ENCODE results near the gene HERC3.

HERC3 gene

DNA sequence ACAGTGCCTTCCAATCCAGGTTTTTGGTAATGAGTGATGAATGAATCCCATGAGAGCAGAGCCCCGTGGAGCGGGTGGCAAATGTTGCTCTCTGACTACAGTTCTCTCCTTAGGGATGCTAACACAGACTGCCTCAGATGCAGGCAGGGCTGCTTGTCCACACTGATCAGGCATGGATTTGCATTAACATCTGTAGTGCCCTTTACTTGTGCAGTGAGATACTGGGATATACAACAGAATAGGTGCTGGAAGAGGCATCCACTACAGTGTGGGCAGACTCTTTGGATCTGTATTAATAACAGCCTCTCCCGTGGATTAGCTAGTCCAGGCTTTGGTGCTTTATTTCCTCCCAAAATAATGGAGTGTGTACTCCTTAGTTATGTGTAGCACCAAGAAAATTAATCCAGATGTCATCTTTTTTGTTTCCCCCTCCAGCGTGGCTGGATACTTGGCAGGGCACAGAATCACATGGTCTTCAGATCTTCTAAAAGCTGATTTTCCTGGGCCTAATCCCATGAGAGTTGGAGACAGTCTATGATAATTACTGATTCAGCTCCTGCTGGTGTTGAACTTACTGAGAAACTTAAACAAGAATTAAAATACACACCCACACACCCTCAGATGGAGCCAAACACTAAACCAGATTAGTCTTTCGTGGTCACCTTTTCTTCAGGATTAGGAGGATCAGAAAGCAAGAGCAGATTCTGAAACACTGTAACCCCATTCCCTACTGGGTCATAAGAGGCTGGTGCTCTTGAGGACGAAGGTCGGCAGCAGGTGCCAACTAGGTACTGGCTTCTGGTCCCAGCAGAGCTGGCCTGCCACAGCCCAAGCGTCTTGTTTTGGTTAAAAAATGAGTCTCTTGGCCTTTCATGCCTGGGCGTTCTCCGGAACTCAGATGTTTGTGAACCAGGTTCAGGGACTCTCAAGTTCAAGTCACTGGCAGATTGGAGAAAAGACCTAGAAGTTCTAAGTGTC is 128.5 kb downstream of the HERC3 start:
- no peak for DNase-seq (ENCODE audit: low read depth in 2 of 2)

GRCh38 chr4:88722276-88722780 is 130.0 kb downstream of the HERC3 start:
- no peak for DNase-seq (ENCODE audit: low read depth in 2 of 2)

GRCh38 chr4:88722828-88723227 is 130.5 kb downstream of the HERC3 start:
- no peak for DNase-seq (ENCODE audit: low read depth in 2 of 2)

GRCh38 chr4:88724406-88724805 is 132.1 kb downstream of the HERC3 start:
- no peak for DNase-seq (ENCODE audit: low read depth in 2 of 2)

GRCh38 chr4:88725143-88725542 is 132.9 kb downstream of the HERC3 start:
- no peak for DNase-seq (ENCODE audit: low read depth in 2 of 2)

GRCh38 chr4:88725986-88726385 is 133.7 kb downstream of the HERC3 start:
- no peak for DNase-seq (ENCODE audit: low read depth in 2 of 2)

GRCh38 chr4:88728146-88728545 is 135.9 kb downstream of the HERC3 start:
- no peak for DNase-seq (ENCODE audit: low read depth in 2 of 2)

GRCh38 chr4:88729146-88729760 is 137.0 kb downstream of the HERC3 start:
- DNase-seq (ENCODE audit: low read depth in 2 of 2), result no peak

GRCh38 chr4:88730811-88731210 is 138.5 kb downstream of the HERC3 start:
- no peak for DNase-seq (ENCODE audit: low read depth in 2 of 2)

DNA sequence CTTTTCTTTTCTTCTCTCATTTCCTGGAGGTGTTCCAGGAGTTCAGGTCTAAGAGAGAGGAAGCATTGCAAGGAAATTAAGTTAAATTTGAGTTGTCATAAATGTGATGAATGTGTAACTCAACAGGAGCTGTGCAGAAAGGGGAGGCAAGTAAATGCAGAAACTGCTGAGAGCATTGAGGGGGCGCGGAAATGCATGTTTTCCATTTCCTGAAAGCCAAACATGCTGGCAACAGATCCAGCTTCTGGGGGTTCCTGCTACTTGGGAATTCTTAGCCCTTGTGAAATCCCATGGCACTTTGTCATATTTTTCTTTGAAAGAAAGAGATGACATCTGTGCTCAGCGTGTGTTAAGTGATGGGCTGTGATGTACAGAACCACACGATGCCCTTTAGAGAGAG is 139.1 kb downstream of the HERC3 start:
- no peak for DNase-seq (ENCODE audit: low read depth in 2 of 2)

DNA sequence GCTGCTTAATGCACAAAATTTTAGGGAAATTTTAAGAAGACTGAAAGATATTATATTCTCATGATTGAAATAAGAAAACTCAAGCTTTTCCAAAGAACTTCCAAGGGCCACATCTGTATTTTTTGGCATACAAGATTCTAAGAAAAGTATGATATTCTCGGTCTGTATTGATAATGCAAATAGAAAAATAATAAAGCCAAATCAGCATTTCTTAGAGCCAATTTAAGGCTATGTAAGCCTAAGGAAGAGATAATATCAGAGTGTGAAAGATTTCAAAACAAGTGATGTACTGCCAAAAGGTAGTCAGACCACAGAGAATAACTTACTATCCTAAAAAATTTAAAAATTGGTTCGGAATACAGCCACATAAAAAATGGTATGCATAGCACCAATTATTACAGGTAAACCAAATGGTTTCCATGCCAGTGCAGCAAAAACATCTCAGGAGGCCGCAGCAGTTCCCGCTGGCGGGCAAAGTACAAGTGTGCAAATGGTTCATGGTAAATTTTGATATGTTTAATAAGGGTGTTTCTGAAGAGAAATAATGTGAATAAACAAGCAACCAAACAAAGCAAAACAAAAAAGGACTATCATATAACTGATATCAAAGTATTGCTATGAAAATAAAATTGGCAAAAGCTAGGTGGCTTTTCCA is 140.6 kb downstream of the HERC3 start:
- DNase-seq (ENCODE audit: low read depth in 2 of 2), result no peak

DNA sequence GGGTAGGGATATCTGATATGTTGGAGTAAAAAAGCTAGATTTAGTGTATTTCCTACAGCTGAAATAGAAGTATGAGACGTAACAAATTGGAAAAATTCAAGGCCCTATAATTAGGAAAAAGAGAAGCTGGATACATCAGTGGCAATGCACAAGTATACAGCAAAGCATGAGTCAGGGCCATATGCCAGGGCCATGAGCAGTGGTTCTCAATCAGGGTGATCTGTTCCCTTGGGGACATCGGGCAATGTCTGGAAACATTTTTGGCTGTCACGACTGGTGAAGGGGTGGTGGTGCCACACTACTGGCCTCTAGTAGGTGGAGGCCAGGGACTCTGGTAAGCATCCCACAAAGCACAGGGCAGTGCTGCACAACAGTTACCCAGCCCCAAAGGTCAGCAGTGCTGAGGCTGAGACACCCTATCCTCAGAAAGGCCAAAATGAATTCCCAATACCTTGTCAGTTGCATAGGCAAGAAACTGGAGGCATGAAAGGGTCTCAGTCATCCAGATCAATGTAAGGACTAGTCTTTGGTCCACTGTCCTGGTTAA is 142.2 kb downstream of the HERC3 start:
- no peak for DNase-seq (ENCODE audit: low read depth in 2 of 2)

DNA sequence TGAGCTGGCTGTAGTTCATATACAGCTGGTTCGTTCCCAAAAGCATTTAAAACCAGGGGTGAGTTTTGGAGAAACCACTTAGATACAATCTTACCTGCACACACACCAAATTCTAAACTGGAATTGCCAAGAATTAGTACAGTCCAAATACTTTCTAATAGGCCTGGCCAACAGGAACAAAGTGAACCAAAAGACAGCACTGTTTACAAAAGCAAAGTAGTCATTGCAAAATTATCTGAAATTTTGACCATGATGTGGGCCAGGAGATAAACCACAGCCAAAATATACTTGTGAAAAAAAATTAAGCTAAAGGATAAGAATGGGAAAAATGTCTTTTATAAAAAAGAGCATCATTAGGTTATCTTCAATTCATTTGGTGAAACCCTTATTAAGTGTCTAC is 143.3 kb downstream of the HERC3 start:
- no peak for DNase-seq (ENCODE audit: low read depth in 2 of 2)

DNA sequence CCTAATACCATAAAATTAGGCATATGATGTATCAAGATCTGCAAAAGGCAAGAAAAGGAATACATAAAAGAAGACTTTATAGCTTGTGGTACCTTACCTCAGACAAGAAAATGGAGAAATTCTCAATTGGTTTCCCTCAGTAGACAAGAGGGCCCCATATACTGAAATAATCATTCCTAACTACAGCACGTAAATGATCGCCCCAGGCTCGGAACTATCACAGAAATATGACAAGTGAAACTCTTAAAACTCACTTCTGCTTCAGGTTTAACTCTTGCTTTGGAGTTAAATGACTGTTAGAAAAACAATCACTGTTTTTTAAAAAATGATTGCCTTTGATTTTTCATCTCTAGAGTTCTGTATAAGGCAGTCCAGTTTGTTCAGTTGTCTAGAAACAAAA is 144.0 kb downstream of the HERC3 start:
- no peak for DNase-seq (ENCODE audit: low read depth in 2 of 2)

DNA sequence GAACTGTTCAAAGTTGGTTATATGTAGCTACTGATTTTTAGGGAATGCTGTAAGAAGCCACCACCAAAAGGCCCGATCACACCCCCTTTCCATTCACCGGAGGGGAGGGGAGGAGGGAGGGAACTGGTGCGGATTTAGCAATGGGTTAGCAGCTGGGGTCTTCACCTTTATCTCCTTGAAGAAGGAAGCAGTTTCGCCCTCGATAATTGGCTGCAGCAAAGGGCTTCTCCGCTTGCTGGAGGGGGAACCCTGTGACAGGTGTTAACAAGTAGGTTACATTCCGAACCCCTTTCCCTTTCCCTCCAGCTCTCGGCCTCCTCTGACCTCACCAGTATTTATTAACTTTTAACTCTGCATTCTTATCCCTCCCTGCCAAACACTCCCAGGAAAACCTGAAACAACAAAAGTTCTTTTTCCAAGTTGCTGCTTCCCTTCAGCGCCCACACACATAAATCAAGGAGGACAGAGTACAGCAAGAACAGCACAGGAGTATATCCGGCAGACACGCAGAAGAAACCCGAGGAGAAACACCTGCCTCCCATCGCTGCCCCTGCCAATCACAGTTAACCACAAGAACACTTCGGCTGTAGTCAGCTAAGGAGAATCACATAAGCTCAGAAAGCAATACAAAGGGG is 145.1 kb downstream of the HERC3 start:
- DNase-seq (ENCODE audit: low read depth in 2 of 2), result no peak

DNA sequence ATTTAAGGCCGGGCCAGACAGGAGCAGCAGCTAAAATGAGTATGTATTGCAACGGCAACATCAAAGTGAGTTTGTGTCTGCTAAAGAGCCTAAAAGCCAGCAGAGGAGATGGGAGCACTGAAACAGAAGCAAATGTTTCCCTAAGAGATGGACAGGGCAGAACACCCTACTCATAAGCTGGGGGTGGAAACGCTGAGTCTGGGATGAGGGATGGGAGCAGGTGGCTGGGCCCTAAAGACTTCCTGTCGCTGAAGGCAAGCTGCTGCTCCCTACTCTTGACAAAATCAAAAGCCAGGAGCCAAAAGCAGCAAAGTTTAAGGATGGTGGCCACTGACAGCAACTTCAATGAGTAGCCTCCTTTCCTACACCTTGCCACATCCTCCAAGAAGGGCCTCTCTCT is 145.9 kb downstream of the HERC3 start:
- no peak for DNase-seq (ENCODE audit: low read depth in 2 of 2)

GRCh38 chr4:88742561-88742960 is 150.3 kb downstream of the HERC3 start:
- DNase-seq (ENCODE audit: low read depth in 2 of 2), result no peak

GRCh38 chr4:88743696-88744095 is 151.4 kb downstream of the HERC3 start:
- DNase-seq (ENCODE audit: low read depth in 2 of 2), result no peak

- no peak for DNase-seq (ENCODE audit: low read depth in 2 of 2)
Measured at GRCh38 chr4:88744609-88745008, 152.3 kb downstream of the HERC3 start.

- no peak for DNase-seq (ENCODE audit: low read depth in 2 of 2)
Measured at GRCh38 chr4:88745175-88745574, 152.9 kb downstream of the HERC3 start.

- DNase-seq (ENCODE audit: low read depth in 2 of 2), result no peak
Measured at GRCh38 chr4:88745581-88746163, 153.4 kb downstream of the HERC3 start.

All from stimulated activated CD4-positive, alpha-beta T cell treated with anti-CD3 and anti-CD28 coated beads, Interleukin-15, amount 100 ng/mL, for 48 hours (primary cell).